Measurements from ENCODE around the gene OTC.

The OTC gene

GRCh38 chrX:38335382-38335781, 17.0 kb upstream of the OTC start:
- H3K4me3 ChIP-seq (ENCODE audit: low read length), result no peak overlapping the region
- H2AFZ ChIP-seq (ENCODE audit: low read depth, low read length), result no peak overlapping the region

GRCh38 chrX:38336538-38337240, 15.7 kb upstream of the OTC start:
- Histone ChIP-seq H3K36me3 (ENCODE audit: insufficient read depth, low read length) (no peaks in the 10 kb centered on the region), H3K27me3 (ENCODE audit: insufficient read depth, low read length) (peaks cover 4% of the 10 kb centered on the region), H3K4me3 (ENCODE audit: low read length) (no peak overlapping the region), H3K9me3 (ENCODE audit: low read length) (no peaks in the 10 kb centered on the region), H2AFZ (ENCODE audit: low read depth, low read length) (no peak overlapping the region), H3K4me1 (ENCODE audit: insufficient read depth, low read length) (no peaks in the 10 kb centered on the region)

More at GRCh38 chrX:38335382-38335781, 17.0 kb upstream of the OTC start:
- no peaks in the 10 kb centered on the region for H3K36me3 ChIP-seq (ENCODE audit: insufficient read depth, low read length)
- no peaks in the 10 kb centered on the region for H3K9me3 ChIP-seq (ENCODE audit: low read length)
- peaks cover 4% of the 10 kb centered on the region for H3K27me3 ChIP-seq (ENCODE audit: insufficient read depth, low read length)
- no peaks in the 10 kb centered on the region for H3K4me1 ChIP-seq (ENCODE audit: insufficient read depth, low read length)

GRCh38 chrX:38341442-38341841, 11.0 kb upstream of the OTC start:
- no peak overlapping the region for H3K4me3 ChIP-seq (ENCODE audit: low read length)

GRCh38 chrX:38342853-38343778, 9.3 kb upstream of the OTC start:
- Histone ChIP-seq H3K4me1 (ENCODE audit: insufficient read depth, low read length) (peaks cover 2% of the 10 kb centered on the region), H3K36me3 (ENCODE audit: insufficient read depth, low read length) (no peaks in the 10 kb centered on the region), H2AFZ (ENCODE audit: low read depth, low read length) (no peak overlapping the region), H3K4me3 (ENCODE audit: low read length) (no peak overlapping the region), H3K27me3 (ENCODE audit: insufficient read depth, low read length) (peaks cover 4% of the 10 kb centered on the region), H3K9me3 (ENCODE audit: low read length) (no peaks in the 10 kb centered on the region)

More at GRCh38 chrX:38341442-38341841, 11.0 kb upstream of the OTC start:
- Histone ChIP-seq H3K27me3 (ENCODE audit: insufficient read depth, low read length) (peaks cover 4% of the 10 kb centered on the region), H3K9me3 (ENCODE audit: low read length) (no peaks in the 10 kb centered on the region), H3K36me3 (ENCODE audit: insufficient read depth, low read length) (no peaks in the 10 kb centered on the region), H3K4me1 (ENCODE audit: insufficient read depth, low read length) (peaks cover 2% of the 10 kb centered on the region), H2AFZ (ENCODE audit: low read depth, low read length) (no peak overlapping the region)

- H3K36me3 ChIP-seq (ENCODE audit: insufficient read depth, low read length), result no peaks in the 10 kb centered on the region
- no peaks in the 10 kb centered on the region for H3K9me3 ChIP-seq (ENCODE audit: low read length)
- no peak overlapping the region for H3K4me3 ChIP-seq (ENCODE audit: low read length)
- H2AFZ ChIP-seq (ENCODE audit: low read depth, low read length), result no peak overlapping the region
- peaks cover 2% of the 10 kb centered on the region for H3K4me1 ChIP-seq (ENCODE audit: insufficient read depth, low read length)
- peaks cover 5% of the 10 kb centered on the region for H3K27me3 ChIP-seq (ENCODE audit: insufficient read depth, low read length)
Measured at GRCh38 chrX:38346150-38346549, 6.3 kb upstream of the OTC start.

GRCh38 chrX:38347136-38347535, 5.3 kb upstream of the OTC start:
- H3K4me3 ChIP-seq (ENCODE audit: low read length), result no peak overlapping the region
- H2AFZ ChIP-seq (ENCODE audit: low read depth, low read length), result no peak overlapping the region
- no peaks in the 10 kb centered on the region for H3K9me3 ChIP-seq (ENCODE audit: low read length)
- H3K36me3 ChIP-seq (ENCODE audit: insufficient read depth, low read length), result no peaks in the 10 kb centered on the region
- H3K4me1 ChIP-seq (ENCODE audit: insufficient read depth, low read length), result peaks cover 2% of the 10 kb centered on the region
- peaks cover 5% of the 10 kb centered on the region for H3K27me3 ChIP-seq (ENCODE audit: insufficient read depth, low read length)

GRCh38 chrX:38351346-38351745, 1.1 kb upstream of the OTC start:
- Histone ChIP-seq H3K36me3 (ENCODE audit: insufficient read depth, low read length) (no peaks in the 10 kb centered on the region), H3K4me3 (ENCODE audit: low read length) (no peak overlapping the region), H3K27me3 (ENCODE audit: insufficient read depth, low read length) (peaks cover 7% of the 10 kb centered on the region), H3K4me1 (ENCODE audit: insufficient read depth, low read length) (no peaks in the 10 kb centered on the region), H3K9me3 (ENCODE audit: low read length) (no peaks in the 10 kb centered on the region), H2AFZ (ENCODE audit: low read depth, low read length) (no peak overlapping the region)

GRCh38 chrX:38356401-38356800, 4.0 kb downstream of the OTC start:
- no peaks in the 10 kb centered on the region for H3K9me3 ChIP-seq (ENCODE audit: low read length)
- no peaks in the 10 kb centered on the region for H3K4me1 ChIP-seq (ENCODE audit: insufficient read depth, low read length)
- H2AFZ ChIP-seq (ENCODE audit: low read depth, low read length), result no peak overlapping the region
- H3K36me3 ChIP-seq (ENCODE audit: insufficient read depth, low read length), result no peaks in the 10 kb centered on the region
- H3K27me3 ChIP-seq (ENCODE audit: insufficient read depth, low read length), result peaks cover 2% of the 10 kb centered on the region
- no peak overlapping the region for H3K4me3 ChIP-seq (ENCODE audit: low read length)

- no peaks in the 10 kb centered on the region for H3K4me1 ChIP-seq (ENCODE audit: insufficient read depth, low read length)
- H3K9me3 ChIP-seq (ENCODE audit: low read length), result no peaks in the 10 kb centered on the region
- H3K27me3 ChIP-seq (ENCODE audit: insufficient read depth, low read length), result peaks cover 2% of the 10 kb centered on the region
- H2AFZ ChIP-seq (ENCODE audit: low read depth, low read length), result no peak overlapping the region
- no peak overlapping the region for H3K4me3 ChIP-seq (ENCODE audit: low read length)
- no peaks in the 10 kb centered on the region for H3K36me3 ChIP-seq (ENCODE audit: insufficient read depth, low read length)
Measured at GRCh38 chrX:38357747-38358673, 5.6 kb downstream of the OTC start.

- H3K27me3 ChIP-seq (ENCODE audit: insufficient read depth, low read length), result no peaks in the 10 kb centered on the region
- no peak overlapping the region for H3K4me3 ChIP-seq (ENCODE audit: low read length)
- no peaks in the 10 kb centered on the region for H3K36me3 ChIP-seq (ENCODE audit: insufficient read depth, low read length)
- no peaks in the 10 kb centered on the region for H3K4me1 ChIP-seq (ENCODE audit: insufficient read depth, low read length)
- H2AFZ ChIP-seq (ENCODE audit: low read depth, low read length), result no peak overlapping the region
- H3K9me3 ChIP-seq (ENCODE audit: low read length), result no peaks in the 10 kb centered on the region
Measured at GRCh38 chrX:38363046-38363445, 10.6 kb downstream of the OTC start.

- Histone ChIP-seq H2AFZ (ENCODE audit: low read depth, low read length) (no peak overlapping the region), H3K9me3 (ENCODE audit: low read length) (no peaks in the 10 kb centered on the region), H3K4me1 (ENCODE audit: insufficient read depth, low read length) (no peaks in the 10 kb centered on the region), H3K4me3 (ENCODE audit: low read length) (no peak overlapping the region), H3K36me3 (ENCODE audit: insufficient read depth, low read length) (no peaks in the 10 kb centered on the region), H3K27me3 (ENCODE audit: insufficient read depth, low read length) (no peaks in the 10 kb centered on the region)
Measured at GRCh38 chrX:38365954-38366353, 13.6 kb downstream of the OTC start.

- no peaks in the 10 kb centered on the region for H3K9me3 ChIP-seq (ENCODE audit: low read length)
- no peaks in the 10 kb centered on the region for H3K36me3 ChIP-seq (ENCODE audit: insufficient read depth, low read length)
- no peak overlapping the region for H2AFZ ChIP-seq (ENCODE audit: low read depth, low read length)
- no peak overlapping the region for H3K4me3 ChIP-seq (ENCODE audit: low read length)
- no peaks in the 10 kb centered on the region for H3K4me1 ChIP-seq (ENCODE audit: insufficient read depth, low read length)
- no peaks in the 10 kb centered on the region for H3K27me3 ChIP-seq (ENCODE audit: insufficient read depth, low read length)
Measured at GRCh38 chrX:38368774-38369173, 16.4 kb downstream of the OTC start.

Data from neuron (in vitro differentiated cells).